ENCODE data around the gene CRY2.
A peak's percentile ranks its signal among the peaks of the same experiment; 100 is the strongest.

The CRY2 gene

GRCh38 chr11:45802531-45803317 lies 44.6 kb upstream of the CRY2 start:
- no peak overlapping the region for H3K4me3 ChIP-seq (ENCODE audit: low read depth in 1 of 2, low read length in 1 of 2)
- TF ChIP-seq, protein P1, sequence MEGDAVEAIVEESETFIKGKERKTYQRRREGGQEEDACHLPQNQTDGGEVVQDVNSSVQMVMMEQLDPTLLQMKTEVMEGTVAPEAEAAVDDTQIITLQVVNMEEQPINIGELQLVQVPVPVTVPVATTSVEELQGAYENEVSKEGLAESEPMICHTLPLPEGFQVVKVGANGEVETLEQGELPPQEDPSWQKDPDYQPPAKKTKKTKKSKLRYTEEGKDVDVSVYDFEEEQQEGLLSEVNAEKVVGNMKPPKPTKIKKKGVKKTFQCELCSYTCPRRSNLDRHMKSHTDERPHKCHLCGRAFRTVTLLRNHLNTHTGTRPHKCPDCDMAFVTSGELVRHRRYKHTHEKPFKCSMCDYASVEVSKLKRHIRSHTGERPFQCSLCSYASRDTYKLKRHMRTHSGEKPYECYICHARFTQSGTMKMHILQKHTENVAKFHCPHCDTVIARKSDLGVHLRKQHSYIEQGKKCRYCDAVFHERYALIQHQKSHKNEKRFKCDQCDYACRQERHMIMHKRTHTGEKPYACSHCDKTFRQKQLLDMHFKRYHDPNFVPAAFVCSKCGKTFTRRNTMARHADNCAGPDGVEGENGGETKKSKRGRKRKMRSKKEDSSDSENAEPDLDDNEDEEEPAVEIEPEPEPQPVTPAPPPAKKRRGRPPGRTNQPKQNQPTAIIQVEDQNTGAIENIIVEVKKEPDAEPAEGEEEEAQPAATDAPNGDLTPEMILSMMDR (IDR thresholded peaks at IDR 0.05): no peak
- peaks cover 14% of the 10 kb centered on the region for H3K27me3 ChIP-seq
- no peaks in the 10 kb centered on the region for H3K9me3 ChIP-seq
- H3K27ac ChIP-seq: no peak overlapping the region
- H3K4me1 ChIP-seq (ENCODE audit: control insufficient read depth in 1 of 2, insufficient read depth in 1 of 2, low read depth in 1 of 2, low read length in 1 of 2): peaks cover 23 to 29% of the 10 kb centered on the region in 2 experiments
- no peaks in the 10 kb centered on the region for H3K36me3 ChIP-seq

- H3K4me3 ChIP-seq (ENCODE audit: low read depth in 1 of 2, low read length in 1 of 2): peak overlapping the region; percentile 83 to 95
- no peaks in the 10 kb centered on the region for H3K9me3 ChIP-seq
- H3K4me1 ChIP-seq (ENCODE audit: control insufficient read depth in 1 of 2, insufficient read depth in 1 of 2, low read depth in 1 of 2, low read length in 1 of 2): peaks cover 24 to 31% of the 10 kb centered on the region in 2 experiments
- peaks cover 14% of the 10 kb centered on the region for H3K27me3 ChIP-seq
- H3K27ac ChIP-seq: peak overlapping the region; percentile 78
- TF ChIP-seq, protein P1 (IDR thresholded peaks at IDR 0.05): no peak
- no peaks in the 10 kb centered on the region for H3K36me3 ChIP-seq
Observed at GRCh38 chr11:45803971-45804760, 43.1 kb upstream of the CRY2 start.

DNA sequence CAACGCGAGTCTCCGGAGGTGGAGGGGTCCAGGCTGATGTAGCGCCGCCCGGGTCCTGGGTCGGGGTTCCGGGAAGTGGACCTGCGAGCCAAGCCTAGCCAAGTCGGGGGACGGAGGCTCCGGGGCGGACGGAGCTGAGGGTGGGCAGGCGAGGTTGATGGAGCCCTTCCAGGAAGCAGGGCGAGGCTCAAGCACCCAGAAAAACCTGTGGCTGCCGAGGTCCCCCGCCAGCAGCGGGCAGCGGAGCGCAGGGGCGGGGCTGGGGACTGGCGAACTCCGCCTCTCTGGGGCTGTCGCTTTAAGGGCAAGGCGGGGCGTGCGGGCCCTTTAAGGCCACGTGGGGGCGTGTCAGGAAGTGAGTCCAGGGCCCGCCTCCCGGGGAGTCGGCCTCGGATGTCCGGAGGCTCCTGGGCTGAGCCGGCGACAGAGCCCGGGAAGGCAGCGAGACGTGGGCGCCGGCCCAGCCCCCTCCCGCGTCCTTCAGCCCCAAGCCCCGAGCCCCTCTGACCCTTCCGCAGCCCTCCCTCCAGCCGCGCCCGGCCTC lies 42.4 kb upstream of the CRY2 start, which contains the start of gene SLC35C1:
TSS of gene SLC35C1 (plus strand) at position 389 of the 544 bp plus-strand sequence. CDS start 653 bp downstream, outside the sequence.
- Histone ChIP-seq H3K36me3 (no peaks in the 10 kb centered on the region), H3K4me1 (ENCODE audit: control insufficient read depth in 1 of 2, insufficient read depth in 1 of 2, low read depth in 1 of 2, low read length in 1 of 2) (peaks cover 27 to 37% of the 10 kb centered on the region in 2 experiments), H3K27ac (peak within 1 kb of the TSS; percentile 78), H3K9me3 (no peaks in the 10 kb centered on the region), H3K4me3 (ENCODE audit: low read depth in 1 of 2, low read length in 1 of 2) (peak within 1 kb of the TSS; percentile 83 to 95), H3K27me3 (peaks cover 14% of the 10 kb centered on the region)
- TF ChIP-seq, protein P1 (IDR thresholded peaks at IDR 0.05): peak; percentile 50

GRCh38 chr11:45805305-45806071 lies 41.8 kb upstream of the CRY2 start:
- Histone ChIP-seq H3K27ac (peak overlapping the region; percentile 78), H3K36me3 (peaks cover under 1% of the 10 kb centered on the region), H3K9me3 (no peaks in the 10 kb centered on the region), H3K4me3 (ENCODE audit: low read depth in 1 of 2, low read length in 1 of 2) (peak overlapping the region; percentile 83 to 95), H3K4me1 (ENCODE audit: control insufficient read depth in 1 of 2, insufficient read depth in 1 of 2, low read depth in 1 of 2, low read length in 1 of 2) (peaks cover 30 to 43% of the 10 kb centered on the region in 2 experiments), H3K27me3 (peaks cover 14% of the 10 kb centered on the region)
- TF ChIP-seq, protein P1 (IDR thresholded peaks at IDR 0.05): no peak

Measured in neutrophil (primary cell).